NCI-H2196 (cell line): ENCODE measurements around the gene GTF3C4.

ENCODE experiments used
- DNase-seq: peaks from one replicate; lab custom pipeline; 2025; ENCODE audit not compliant: unreplicated experiment; lab: John Stamatoyannopoulos, UW

GTF3C4 gene

GRCh38 chr9:132670457-132671391 is at the start of gene GTF3C4:
Gene GTF3C4, plus strand, starts transcription at chr9:132670464. Its CDS starts 135 bp downstream, at chr9:132670599.
- peak; percentile 16 for DNase-seq

GRCh38 chr9:132622159-132622558 is 48.1 kb upstream of the GTF3C4 start:
- DNase-seq = no peak

- no peak for DNase-seq
Measured at GRCh38 chr9:132626285-132626684, 44.0 kb upstream of the GTF3C4 start.

GRCh38 chr9:132627106-132627505 is 43.2 kb upstream of the GTF3C4 start:
- DNase-seq = no peak

- DNase-seq = no peak
Measured at GRCh38 chr9:132627594-132627993, 42.7 kb upstream of the GTF3C4 start.

GRCh38 chr9:132628746-132629145 is 41.5 kb upstream of the GTF3C4 start:
- no peak for DNase-seq

- DNase-seq = no peak
Measured at GRCh38 chr9:132630116-132630515, 40.1 kb upstream of the GTF3C4 start.

- DNase-seq = no peak
Measured at GRCh38 chr9:132630811-132631210, 39.5 kb upstream of the GTF3C4 start.

- no peak for DNase-seq
Measured at GRCh38 chr9:132631280-132631679, 39.0 kb upstream of the GTF3C4 start.

- no peak for DNase-seq
Measured at GRCh38 chr9:132631685-132632084, 38.6 kb upstream of the GTF3C4 start.

GRCh38 chr9:132632413-132633129 is 37.7 kb upstream of the GTF3C4 start:
- DNase-seq = no peak

GRCh38 chr9:132634327-132634726 is 35.9 kb upstream of the GTF3C4 start:
- DNase-seq = no peak

GRCh38 chr9:132637351-132637750 is 32.9 kb upstream of the GTF3C4 start:
- DNase-seq = peak; percentile 66

- no peak for DNase-seq
Measured at GRCh38 chr9:132637801-132638200, 32.5 kb upstream of the GTF3C4 start.

GRCh38 chr9:132638240-132638639 is 32.0 kb upstream of the GTF3C4 start:
- DNase-seq = no peak

GRCh38 chr9:132639322-132639721 is 30.9 kb upstream of the GTF3C4 start:
- DNase-seq = peak; percentile 8

GRCh38 chr9:132641216-132641615 is 29.0 kb upstream of the GTF3C4 start:
- DNase-seq = no peak

- DNase-seq = no peak
Measured at GRCh38 chr9:132644251-132644650, 26.0 kb upstream of the GTF3C4 start.

- no peak for DNase-seq
Measured at GRCh38 chr9:132645306-132645705, 25.0 kb upstream of the GTF3C4 start.

- DNase-seq = no peak
Measured at GRCh38 chr9:132645711-132646110, 24.6 kb upstream of the GTF3C4 start.

GRCh38 chr9:132646726-132647125 is 23.5 kb upstream of the GTF3C4 start:
- DNase-seq = no peak

- DNase-seq = no peak
Measured at GRCh38 chr9:132647355-132647754, 22.9 kb upstream of the GTF3C4 start.
